ENCODE measurements around the gene NAPA.
"Not testable (repeated sequence)": the region's sequence is repeated elsewhere in the genome, so short reads cannot be mapped to it uniquely, and the experiment has no call there.

NAPA gene

DNA sequence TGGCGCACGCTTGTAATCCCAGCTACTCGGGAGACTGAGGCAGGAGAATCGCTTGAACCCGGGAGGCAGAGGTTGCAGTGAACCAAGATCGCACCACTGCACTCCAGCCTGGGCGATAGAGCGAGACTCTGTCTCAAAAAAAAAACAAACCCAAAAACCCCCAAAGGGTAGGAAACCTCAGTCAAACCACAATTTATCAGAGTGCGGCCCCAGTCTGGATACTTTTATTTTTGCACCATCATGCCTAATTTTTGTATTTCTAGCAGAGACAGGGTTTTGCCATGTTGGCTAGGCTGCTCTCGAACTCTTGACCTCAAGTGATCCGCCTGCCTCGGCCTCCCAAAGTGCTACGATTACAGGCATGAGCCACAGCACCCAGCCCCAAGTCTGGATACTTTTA is 28.6 kb downstream of the NAPA start:
- not testable (repeated sequence) for DNase-seq (ENCODE audit: low spot score)

DNA sequence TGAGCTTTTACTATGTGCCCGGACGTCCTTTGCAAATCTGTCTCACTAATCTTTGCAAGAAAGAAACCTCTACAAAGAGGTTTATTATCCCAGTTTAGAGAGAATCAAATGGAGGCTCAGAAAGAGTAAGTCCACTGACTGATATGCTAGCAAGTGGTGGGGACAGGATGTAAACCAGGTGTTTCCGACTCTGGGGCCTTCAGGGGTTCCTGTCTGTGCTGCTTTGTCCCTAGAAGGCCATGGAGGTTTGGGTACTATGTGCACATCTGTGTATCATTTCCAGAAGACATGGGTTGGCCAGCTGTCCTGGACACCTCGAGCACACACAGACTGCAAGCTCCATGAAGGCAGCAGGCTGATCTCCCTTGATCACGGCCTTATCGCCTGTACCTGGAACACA is 29.7 kb downstream of the NAPA start:
- DNase-seq (ENCODE audit: low spot score), result peak; percentile 38

DNA sequence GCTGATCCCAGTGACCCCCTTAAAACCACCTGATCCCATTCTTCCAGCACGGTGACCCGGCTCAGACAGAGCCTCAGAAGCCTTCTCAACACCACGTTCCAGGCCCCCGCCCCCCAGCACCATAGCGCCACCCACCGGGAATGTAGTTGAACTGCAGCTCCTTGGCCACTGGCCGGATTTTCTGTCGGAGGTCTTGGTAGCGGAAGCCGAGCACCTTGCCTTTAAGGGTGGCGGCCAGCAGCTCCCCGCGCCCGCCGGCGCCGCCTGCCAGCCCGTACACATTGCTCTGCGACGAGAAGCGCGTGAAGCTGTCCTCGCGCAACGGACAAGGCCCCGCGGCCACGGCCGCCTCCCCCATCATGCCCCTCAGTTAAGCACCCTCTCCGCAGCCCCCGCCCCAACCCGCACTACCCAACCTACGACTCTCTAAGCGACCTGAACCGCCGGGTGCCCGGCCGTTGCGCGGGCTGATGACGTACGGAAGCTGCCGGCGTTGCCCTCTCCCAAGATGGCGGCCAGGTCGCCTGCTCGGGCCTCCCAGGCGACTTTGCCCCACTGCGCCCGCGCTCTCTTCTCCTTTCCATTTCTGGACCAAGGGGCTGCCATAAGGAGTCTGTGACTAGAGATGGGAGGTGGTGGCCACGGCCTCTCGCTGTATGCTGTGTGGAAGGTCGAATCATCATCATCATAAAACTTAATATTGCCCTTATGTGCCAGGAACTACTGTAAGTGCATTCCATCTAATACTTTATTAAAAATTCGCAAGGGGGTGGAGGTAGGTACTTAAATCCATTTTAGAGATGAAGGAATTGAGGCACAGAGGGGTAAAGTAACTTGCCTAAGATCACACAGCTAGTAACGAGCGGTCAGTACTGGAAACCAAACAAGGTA is 30.8 kb downstream of the NAPA start, which contains the start of gene KPTN:
Gene KPTN, minus strand, starts transcription at position 420 of the 891 bp plus-strand sequence. Its CDS starts 59 bp downstream, at position 361.
- peak; percentile 93 for DNase-seq (ENCODE audit: low spot score)

DNA sequence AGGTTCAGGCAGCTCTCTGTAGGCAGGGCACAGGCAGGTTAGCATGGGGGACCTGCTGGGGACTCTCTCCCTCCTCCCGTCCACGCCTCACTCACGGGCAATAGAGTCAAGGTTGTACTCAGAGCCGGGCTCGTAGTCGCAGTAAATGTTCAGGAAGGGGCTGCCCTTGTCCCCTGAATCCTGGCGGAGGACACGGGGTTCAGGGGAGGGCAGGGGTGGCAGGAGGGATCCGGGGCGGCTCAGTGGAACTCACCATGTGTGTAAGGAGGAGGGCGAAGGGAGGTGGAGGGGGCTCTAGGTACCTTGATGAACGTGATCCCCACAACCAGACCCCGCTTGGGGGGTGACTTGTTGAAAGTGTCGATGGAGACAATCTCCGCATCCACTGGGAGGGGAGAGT is 31.7 kb downstream of the NAPA start:
- DNase-seq (ENCODE audit: low spot score), result no peak

DNA sequence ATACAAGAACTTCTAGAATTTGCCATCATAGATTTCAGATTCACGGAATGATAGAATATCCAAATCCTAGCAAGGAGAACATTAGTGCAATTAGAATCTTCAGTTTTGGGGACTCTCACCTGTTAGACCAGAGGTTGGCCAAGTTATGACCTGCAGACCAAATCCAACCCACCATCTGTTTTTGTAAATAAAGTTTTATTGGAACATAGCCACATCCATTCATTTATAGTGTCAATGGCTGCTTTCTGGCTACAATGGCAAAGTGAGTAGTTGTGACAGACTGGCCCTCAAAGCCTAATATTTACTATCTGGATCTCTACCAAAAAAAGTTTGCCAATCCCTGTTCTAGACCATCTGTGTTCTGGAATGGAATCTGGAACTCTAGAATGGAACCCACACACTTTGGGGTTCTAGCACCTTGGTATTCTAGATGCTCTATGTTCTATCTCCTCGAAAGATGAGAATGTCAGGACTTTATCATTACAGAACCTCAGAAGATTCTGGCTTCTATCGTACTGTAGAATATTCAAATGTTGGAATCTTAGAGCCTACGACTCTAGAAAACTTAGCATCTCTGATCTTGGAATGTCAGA is 33.3 kb downstream of the NAPA start:
- no peak for DNase-seq (ENCODE audit: low spot score)

DNA sequence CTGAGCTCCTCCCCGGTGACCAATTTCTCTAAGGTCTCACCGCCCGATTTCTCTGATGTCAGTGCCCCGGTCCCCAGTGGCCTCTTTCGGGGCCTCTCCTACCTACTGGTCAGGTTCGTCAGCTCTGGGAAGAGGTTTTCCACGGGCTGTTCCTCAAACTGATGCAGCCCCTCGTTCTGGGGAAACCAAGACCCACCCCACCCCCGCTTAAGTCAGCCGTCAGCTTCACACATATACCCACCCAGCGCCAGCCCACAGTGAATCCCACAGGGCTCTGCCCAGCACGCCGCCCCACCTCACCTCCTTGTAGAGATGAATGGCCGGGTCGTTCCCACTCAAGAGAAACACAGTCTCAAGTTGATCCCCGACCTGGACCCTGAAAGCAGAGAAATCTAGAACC is 34.2 kb downstream of the NAPA start:
- no peak for DNase-seq (ENCODE audit: low spot score)

DNA sequence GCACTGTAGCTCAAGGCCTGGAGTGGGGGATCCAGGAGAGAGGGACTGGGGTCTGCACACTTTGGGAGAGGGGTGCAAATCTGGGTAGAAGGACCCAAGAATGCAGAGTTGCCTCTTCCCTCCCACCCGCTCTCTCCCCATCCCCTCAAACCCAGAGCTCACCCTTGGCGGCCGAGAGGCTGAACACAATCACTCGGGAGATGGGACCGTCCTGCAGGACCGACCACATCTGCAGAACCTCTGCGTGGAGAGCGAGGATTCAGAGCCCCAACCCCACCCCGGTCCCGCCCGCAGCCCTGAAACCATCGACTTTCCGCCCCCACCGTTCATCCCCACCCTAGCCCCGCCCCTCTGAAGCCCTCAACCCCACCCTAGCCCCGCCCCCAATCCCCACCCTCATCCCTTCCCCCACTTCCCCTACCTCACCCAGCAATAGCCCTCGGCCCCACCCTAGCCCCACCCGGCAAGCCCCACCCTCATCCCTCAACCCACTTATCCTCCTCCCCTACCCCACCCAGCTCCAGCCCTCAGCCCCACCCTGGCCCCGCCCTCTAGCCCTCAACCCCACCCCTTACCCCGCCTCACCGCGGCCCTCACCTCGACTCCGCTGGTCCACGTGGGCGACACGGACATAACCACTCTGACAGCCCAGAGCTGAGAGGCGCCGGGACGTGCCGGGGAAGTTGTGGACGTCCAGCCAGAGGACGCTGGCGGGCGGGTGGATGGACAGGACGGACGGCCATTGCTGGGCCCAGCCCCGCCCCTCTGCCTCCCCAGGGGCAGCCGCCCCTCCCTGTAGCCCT is 35.0 kb downstream of the NAPA start:
- no peak for DNase-seq (ENCODE audit: low spot score)

DNA sequence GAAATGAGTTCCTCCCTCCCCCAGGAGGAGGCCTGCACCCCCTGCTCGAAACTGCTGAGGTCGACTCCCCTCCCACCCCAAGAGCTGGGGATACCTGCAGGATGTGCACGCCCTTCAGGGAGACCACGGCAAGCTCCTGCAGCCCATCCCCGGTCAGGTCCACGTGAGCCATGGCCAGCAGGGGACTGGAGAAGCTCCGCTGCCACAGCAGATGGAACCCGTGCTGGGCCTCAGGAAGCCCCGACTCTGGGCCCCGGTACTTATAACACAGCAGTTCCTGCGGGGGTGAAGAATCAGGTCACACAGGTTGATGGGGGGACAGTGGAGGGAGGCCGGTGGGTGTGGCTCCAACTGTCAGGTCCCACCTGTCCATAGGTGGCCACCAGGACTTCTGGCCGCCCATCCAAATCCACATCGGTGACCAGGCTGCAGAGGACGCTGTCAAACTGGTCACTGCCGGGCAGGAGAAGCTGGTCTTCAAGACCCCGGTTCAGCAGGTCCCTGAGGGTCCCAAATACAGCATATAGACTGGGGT is 38.4 kb downstream of the NAPA start:
- no peak for DNase-seq (ENCODE audit: low spot score)

DNA sequence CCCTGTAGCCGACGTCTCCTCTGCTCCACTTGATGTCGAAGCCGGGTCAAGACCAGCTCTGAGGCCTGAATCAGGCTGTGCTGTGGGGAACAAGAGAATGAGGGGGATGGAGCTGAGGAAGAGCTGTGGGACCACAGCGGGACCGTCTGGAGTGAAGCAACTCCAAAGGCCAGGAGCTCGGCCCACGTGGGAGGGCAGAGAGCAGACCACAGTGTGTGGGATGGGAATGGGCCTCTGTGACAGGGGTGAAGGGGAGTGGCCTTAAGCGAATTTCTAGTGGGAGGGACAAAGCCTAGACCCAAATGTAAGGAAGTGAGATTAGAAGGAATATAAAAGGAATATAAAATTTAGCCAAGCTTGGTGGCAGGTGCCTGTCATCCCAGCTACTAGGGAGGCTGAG is 39.4 kb downstream of the NAPA start:
- DNase-seq (ENCODE audit: low spot score), result no peak

DNA sequence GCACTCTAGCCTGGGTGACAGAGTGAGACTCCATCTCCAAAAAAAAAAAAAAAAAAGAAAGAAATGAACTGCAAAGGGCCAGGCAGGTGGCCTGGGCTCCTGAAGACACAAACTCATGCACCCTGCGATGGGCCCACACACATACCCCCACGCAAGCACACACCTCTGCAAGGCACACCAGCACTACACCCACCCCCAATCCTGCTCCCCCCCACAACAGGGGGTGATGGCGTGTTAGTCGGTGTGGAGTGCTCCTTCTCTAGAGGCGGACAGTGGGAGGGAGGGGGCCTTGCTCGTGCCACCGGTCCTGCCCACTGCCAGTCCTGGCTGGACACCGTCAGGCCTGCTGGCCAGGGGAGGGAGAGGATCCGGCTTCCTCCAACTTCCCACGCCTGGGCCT is 41.5 kb downstream of the NAPA start:
- DNase-seq (ENCODE audit: low spot score), result no peak

DNA sequence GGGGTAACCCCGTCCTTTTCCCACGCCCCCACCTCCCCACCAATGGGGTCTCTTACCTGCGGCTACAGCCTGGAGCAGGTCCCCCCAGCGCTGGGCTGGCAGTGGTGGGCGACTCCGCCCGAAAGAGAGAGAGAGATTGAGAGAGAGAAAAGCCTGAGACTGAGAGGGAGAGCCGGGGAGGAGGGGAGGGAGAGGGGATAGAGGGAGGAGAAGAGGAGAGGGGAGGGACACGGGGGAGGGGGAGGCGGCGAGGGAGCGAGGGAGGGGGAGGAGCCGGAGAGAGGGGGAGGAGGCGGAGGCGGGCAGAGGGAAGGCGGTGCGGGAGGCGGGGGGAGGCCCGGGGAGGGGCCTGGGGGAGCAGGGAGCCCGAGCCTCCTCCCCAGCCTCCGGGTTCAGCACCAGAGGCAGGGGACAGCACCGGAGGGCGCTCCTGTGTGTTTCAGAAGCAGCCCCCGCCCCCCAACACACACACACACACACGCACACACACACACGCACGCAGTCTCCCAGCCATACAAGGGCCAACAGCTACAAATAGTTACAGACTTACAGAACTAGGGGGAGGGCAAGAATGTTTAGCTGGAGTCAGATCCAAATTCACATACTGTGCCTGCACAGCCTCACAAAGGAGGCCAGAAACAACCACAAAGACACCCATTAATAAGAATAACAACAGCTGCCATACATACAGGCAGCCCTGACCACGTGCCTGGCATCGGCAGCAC is 43.0 kb downstream of the NAPA start, which contains the start of gene SLC8A2:
Gene SLC8A2, minus strand, starts transcription at position 161 of the 725 bp plus-strand sequence. CDS start 5,490 bp downstream, outside the sequence.
- peak; percentile 42 for DNase-seq (ENCODE audit: low spot score)

DNA sequence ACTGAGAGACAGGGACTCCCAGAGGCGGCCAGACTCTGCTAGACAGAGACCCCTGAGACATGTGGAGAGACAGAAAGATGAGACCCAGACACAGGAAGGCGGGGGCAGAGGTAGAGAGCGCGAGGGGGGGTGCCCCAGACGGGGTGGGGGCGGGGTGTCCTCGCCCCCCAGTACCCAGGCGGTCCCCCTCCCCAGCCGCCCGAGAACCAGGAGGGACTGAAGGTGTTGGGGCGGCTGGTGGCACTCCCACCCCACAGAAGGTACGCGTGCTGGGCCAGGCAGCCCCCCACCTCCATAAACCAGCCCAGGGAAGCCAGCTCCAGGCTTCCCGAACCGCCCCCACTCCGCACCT is 43.5 kb downstream of the NAPA start:
- no peak for DNase-seq (ENCODE audit: low spot score)

DNA sequence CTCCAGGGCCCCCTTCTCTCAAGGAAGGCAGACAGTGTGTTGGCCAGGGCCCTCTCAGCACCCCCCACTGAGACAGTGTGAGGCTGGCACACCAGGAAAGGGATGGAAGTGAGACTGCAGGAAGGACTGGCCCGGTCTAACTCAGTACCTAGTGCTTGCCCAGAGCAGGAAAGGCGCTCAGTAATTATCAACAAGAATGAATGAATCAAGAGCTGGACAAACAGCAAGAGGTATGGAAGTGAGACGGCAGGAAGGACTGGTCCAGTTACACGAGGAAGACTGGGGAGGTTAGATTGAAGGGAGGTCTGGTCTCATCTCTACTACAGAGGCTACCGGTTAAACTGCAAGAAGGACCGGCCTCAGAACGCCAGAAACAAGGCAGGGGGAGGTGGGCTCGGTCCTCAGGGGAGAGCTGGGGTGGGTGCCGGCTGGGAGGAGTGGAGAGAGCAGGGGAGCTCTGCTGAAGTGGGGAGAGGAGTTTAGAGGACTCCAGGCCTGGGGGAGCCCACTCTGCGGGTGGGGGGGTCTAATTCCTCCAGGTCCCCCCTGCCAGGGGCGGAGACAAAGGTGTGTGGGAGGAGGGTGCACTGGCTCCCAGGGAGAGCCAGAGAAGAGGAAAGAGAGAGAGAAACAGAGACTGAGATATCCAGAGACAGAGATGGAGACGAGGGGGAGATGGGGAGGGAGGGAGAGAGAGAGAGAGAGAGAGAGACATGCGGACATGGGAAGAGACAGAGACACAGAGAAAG is 44.2 kb downstream of the NAPA start:
- no peak for DNase-seq (ENCODE audit: low spot score)

DNA sequence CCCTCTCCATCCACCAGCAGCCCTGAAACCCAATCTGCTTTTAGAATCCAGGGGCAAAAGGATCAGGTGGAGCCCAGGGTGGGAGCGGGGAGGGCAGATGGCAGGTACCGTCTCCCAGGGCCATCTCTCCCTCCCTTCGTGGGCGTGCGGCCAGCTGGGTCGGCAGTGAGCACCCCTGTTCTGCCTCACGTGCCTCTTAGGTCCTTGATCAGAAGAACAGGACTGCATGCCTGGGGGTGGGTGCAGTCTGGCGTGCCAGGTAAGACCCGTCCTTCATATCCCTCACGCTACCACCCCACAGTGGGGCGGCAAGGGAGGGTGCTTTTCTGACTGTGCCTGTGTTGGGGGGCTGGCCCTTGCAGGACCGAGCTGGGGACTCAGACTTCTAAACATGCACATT is 45.1 kb downstream of the NAPA start:
- no peak for DNase-seq (ENCODE audit: low spot score)

DNA sequence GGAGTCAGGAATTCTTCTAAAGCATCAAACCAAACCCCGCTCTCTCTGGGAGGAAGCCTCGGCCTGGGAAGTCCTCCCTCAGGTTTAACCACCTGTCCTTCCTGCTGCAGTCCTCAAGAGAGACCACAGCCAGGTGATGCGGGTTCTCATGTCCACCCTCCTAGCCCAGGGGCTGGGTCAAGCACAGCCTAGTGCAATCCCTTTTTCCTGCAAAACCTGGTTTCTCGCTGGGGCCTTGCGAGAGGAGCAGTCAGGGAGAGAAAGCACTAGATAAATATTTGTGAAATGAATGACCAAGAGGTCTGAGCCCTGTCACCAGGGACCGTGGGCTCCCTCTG is 45.5 kb downstream of the NAPA start:
- no peak for DNase-seq (ENCODE audit: low spot score)

DNA sequence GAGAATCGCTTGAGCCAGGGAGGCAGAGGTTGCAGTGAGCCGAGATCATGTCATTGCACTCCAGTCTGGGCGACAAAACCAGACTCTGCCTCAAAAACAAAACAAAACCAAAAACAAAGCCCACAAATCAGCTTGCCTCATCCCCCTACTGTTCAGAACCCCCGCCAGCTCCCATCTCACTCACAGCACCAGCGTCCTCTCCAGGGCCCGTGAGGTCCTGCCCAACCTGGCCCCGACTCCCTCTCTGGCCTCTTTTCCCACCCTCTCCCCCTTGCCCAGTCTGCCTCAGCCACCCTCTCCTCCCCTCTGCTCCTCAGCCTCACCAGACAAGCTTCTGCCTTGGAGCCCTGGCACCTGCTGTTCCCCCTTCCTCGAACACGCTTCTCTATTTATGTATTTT is 46.9 kb downstream of the NAPA start:
- no peak for DNase-seq (ENCODE audit: low spot score)

DNA sequence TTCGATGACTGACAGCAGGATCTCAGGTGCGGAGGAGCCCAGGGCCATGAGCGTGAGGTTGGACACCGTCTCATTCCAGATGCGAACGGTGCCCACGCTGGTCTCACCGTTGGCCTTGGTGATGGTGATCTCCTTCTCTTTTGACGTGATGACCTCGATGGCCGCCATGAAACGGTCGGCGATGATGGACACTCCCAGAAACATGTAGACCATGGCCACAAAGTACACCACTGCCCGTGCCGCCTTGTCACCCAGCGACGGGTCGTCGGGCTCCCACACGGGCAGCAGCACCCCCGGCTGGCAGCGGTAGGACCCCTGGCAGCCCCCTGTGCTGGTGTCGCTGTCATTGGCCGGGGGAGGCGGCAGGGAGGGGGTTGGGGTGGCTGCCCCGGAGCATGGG is 48.9 kb downstream of the NAPA start:
- no peak for DNase-seq (ENCODE audit: low spot score)

DNA sequence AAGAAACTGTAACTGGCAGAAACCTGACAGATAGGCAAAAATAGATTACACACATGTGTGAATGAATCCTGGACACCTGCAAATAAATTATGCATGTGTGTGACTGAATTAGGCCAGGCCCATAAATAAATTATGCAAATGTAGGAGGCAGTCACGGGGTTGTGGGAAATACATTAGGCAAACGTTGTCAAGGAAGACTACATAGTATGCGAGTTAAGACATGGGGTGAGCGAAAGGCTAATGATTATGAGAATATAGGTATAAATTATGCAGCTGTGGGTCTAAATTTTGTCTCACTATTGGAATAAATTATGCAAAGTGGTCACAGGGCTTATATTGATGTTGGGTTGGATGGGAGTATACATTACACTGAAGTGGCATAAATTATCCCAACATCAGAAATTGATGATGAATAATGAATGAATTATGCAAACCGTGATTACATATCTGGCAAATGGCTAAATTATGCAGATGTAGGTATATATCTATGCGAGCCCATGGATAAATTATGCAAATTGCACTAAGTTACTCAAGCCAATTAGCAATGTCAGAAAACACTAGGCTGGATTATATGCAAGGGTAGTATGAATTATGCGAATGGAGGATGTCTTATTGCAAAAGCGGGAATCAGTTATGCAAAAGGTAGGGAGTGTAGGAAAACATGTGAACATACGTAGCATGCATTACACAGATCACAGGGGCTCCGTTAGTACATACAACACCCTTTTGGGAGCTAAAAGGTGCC is 50.0 kb downstream of the NAPA start:
- peak; percentile 62 for DNase-seq (ENCODE audit: low spot score)

DNA sequence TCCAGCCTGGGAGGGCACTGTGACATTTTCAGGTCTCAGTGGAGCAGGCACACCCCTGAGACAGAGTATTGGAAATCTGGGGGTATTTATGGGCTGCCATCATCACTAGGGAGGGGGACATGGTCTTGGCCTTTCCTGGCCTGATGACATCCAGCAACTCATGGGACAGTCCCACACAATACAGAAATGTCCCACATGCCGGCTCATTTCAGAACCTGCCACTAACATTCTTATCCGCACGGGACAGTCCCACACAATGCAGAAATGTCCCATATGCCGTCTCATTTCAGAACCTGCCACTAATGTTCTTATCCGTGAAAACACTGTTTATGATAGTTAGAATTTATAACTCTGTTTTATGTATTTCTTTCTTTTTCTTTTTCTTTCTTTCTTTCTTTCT is 53.0 kb downstream of the NAPA start:
- no peak for DNase-seq (ENCODE audit: low spot score)

DNA sequence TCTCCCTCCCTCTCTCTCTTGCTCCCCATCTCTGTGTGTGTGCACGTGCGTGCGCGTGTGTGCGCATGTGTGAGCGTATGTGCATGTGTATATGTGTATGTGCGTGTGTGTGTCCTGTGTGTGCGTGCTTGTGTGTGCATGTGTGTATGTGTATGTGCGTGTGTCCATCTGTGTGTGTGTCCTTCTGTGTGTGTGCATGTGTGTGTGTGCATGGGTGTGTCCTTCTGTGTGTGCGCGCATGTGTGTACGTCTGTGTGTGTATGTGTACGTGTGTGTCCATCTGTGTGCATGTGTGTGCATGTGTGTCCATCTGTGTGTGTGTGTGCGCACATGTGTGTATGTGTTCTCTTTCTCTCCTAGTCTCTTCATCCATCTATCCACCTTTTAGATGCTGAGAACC is 55.4 kb downstream of the NAPA start:
- no peak for DNase-seq (ENCODE audit: low spot score)
